GM18870 (cell line): Measurements from ENCODE around the gene FBXO27.
"Not testable (repeated sequence)": the region's sequence is repeated elsewhere in the genome, so short reads cannot be mapped to it uniquely, and the experiment has no call there.

Experiments
- ATAC-seq: cut with Tn5 transposase; IDR thresholded peaks from one replicate; pipeline ENCODE4 v1.9.1; 2021; ENCODE audit warnings: moderate library complexity; ENCODE audit not compliant: unreplicated experiment

Gene FBXO27

DNA sequence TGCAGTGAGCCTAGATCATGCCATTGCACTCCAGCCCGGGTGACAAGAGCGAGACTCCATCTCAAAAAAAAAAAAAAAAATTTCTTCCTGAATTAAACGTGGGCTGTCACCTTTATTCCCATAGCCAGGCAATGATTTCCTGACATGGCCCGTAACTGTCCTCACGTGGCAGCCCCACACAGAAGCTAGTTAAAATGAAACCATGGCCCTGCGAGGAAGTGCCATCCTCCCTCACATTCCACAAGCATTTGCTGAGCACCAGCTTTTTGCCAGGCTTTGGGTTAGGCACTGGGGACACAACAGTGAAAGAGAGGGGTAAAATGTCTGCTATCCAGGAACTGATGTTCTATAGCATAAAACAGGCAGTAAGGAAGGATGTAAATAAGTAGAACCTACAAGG, 13.2 kb upstream of the FBXO27 start:
- ATAC-seq: no peak

DNA sequence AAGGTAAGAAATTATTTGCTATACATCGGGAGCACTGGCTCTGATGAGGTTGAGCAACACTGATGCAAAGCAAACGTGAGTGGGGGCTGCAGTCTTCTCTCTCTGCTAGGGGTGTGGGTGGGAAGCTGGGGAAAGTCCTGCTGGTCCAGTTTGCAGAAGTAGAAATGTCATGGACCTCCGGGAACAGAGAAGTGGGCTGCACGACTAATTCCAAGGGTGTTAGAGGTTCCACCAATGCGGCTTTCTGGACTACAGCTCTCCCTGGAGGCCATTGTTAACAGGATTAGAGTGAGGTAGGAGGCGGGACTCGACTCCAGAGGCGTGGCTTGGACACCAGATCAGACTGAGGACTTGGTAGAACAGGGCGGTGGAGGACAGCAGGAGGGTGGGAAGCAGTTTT, 5.7 kb upstream of the FBXO27 start:
- ATAC-seq: no peak

DNA sequence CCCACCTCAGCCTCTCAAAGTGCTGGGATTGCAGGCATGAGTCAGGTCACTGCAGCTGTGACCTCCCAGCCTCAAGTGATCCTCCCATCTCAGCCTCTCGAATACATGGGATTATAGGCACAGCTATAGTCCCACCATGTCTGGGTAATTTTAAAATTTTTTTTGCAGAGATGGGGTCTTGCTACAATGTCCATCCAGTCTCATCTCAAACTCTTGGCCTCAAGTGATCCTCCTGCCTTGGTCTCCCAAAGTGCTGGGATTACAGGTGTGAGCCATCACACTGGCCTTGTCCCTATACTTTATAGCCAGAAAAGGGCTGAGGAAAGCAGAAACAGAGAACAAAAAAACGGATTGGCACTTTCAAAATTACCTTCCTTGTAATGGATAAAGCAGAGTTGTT, 4.8 kb upstream of the FBXO27 start:
- ATAC-seq: no peak

DNA sequence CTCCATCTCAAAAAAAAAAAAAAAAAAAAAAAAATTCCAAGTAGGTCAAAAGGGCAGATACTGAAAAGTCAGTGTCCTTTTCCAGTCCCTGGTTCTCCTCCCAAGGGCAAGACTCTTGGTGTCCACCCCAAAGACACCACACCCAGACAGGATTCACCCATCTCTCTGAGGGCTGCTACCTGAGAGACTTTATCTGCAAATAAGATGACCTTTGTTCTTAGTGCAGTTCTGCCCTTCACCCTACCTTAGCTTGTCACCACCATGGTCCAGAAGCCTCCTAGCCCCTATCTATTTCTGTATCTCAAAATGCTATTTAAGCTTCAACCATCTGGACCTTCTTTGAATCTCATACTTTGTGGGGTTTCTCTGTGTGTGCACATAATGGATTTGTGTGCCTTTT, 4.2 kb upstream of the FBXO27 start:
- no peak for ATAC-seq

DNA sequence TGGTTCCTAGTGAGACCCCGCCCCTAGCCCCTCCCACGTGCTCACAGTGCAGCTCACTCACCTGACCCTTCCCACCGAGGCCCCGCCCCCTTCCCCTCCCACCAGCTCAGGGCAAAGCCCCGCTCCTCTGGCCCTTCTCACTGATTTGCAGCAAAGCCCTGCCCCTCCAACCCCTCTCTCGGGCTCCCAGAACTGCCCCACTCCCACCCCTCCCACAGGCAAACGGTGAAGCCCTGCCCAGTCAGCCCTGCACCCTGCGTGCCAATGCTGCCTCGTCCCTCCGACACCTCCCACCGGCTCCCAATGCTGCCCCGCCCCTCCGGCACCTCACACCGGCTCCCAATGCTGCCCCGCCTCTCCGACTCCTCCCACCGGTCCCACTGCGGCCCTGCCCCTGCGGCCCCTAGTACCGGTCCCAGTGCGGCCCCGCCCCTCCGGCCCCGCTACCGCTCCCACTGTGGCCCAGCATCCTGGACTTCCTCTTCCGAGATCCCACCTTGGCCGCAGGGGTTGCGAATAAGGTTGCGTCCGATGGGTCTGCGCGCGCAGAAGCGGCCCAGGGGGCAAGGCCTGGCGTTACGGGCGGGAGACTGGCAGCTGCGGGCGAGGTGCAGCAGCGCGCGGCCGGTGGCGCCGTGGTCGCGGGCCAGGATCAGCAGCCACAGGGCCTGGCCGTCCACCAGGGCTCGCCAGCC, 834 bp downstream of the FBXO27 start:
- ATAC-seq: no peak

DNA sequence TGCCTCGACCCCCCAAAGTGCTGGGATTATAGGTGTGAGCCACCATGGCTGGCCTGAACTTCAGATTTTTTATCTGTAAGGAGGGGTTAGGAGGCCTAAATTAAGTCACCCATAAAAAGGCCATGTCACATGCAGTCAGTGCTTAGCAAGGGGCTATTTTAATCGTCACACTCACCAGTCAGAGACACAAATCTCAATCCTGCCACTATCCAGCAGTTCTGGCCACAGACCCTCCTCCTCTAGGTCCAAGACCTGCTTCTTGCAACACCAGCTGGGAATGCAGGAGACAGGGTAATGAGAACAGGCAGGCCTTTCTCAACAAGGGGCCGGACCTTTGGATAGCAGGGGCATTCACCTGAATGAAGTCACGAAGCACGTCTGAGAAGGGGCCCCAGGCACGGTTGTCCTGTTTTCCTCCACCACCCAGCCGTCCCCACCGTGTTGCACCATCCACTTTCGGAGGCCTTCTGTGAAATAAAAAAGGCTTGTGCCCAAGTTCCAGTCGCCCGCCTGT, 1.4 kb downstream of the FBXO27 start:
- ATAC-seq: no peak

DNA sequence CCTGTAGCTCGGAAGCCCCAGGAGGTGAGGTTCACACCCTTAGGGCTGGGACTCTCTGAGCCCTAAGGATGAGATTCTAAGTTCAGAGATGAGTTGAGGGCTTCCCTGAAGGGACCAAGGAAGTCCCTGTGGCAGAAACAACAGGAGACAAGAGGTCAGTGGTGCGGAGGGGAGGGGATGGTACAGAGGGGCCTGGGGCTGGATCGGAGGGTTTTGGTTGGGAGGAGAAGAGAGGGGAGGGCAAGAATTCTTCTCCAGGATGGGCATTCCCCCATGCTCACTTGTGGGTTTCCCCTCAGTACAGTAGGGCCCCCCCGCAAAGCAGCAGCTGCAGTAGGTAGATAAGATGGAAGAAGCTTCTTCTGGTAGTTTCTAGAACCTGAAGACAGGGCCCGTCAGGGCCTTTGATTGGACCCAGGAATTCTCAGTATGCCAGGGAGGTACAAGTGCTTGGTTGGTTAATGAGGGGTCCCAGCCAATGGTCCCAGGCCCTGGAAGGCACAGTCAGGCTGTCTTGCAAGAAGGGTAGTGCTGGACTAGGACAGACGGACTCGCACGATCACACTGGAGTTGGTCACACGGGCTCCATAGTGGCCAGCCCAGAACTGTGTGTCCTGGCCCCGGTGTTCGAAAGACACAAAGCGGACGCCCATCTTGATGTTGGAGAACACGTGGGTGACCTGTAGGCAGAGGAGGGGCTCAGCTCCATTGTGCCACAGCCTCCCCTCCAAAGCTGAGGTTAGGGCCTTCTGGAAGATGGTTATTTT, 7.3 kb downstream of the FBXO27 start:
- no peak for ATAC-seq

DNA sequence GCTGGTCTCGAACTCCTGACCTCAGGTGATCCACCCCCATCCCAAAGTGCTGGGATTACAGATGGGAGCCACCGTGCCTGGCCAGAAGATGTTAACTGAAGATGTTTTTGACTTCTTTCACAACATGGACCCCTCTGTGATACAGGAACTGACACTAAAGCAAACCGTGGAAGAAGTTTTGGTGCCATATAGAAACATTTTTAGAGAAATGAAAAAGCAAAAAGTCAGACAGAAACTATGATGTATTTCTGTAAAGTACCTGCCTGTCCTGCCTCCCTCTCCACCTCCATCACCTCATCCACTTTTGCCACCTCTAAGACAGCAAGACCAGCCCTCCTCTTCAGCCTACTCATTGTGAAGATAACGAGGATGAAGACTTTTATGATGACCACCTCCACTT, 11.3 kb downstream of the FBXO27 start:
- ATAC-seq: no peak

DNA sequence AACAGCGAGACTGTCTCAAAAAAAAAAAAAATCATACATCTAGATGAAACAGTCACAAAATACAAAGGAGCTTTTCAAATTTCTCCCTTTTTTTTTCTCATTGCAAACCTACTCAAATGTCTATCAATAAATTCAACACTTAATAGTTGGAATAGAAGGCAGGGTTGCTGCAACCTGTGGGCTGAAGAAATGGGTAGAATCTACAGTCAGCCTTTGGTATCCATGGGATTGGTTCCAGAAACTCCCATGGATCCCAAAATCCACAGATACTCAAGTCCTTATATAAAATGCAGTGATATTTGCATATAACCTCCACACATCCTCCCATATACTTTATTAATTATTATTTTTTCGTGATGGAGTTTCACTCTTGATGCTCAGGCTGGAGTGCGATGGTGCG, 14.7 kb downstream of the FBXO27 start:
- no peak for ATAC-seq

DNA sequence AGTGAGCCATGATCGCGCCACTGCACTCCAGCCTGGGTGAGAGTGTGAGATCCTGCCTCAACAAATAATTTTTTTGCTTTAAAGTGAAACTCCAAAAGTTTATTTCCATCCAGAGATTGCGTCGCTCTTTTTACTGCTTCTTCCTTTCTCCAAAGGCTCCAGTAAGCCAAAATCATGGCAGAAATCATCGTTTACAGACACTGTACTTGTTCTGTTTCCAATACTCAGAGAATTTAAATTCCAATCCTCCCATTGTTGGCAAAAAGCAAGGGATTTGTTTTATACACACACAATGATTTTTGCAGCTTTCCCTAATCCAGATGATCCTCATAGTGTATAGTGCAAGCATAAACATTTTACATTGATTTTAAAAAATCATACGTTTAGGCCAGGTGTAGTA, 15.3 kb downstream of the FBXO27 start:
- ATAC-seq: no peak

DNA sequence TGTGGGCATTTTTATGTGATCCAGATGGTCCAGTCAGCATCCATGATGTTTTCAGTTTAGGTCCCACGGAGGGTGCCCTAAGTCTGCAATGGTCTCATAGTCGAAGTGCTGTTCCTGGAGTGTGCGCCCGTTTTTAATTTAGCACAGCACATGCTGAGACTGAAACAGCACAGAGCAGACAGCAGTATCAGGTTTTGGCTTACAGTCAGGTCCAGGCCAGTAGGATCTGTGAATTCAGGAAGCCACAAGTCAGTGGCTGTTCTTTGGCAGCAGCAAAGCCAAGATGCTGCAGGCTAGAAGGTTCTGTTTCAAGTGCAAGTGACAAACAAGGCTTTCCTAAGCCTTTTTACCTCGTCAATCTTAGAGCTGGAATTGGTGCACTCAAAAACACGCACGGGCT, 18.3 kb downstream of the FBXO27 start:
- no peak for ATAC-seq

DNA sequence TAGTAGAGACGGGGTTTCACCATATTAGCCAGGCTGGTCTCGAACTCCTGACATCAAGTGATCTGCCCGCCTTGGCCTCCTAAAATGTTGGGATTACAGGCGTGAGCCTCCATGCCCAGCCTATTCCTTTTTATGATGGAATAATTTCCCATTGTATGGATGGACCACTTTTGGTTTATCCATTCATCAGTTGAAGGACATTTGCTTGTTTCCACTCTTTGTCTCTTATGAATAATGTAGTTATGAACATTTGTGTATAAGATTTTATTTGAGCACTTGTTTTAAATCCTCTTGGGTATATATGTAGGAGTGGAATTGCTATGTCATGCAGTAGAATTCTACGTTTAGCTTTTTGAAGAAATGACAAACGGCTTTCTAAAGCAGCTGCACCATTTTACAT, 23.3 kb downstream of the FBXO27 start:
- no peak for ATAC-seq

DNA sequence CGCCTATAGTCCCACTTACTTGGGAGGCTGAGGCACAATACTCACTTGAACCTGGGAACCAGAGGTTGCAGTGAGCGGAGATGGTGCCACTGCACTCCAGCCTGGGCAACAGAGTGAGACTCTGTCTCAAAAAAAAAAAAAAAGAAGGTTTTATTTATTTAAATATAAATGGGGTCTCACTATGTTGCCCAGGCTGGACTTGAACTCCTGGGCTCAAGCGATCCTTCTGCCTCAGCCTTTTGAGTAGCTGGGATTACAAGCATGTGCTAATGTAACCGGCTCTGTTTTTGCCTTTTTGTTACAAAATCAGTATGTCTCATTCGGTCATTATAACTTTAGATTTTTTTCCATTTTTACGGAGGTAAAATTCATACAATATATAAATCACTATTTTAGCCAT, 24.2 kb downstream of the FBXO27 start:
- ATAC-seq: no peak

DNA sequence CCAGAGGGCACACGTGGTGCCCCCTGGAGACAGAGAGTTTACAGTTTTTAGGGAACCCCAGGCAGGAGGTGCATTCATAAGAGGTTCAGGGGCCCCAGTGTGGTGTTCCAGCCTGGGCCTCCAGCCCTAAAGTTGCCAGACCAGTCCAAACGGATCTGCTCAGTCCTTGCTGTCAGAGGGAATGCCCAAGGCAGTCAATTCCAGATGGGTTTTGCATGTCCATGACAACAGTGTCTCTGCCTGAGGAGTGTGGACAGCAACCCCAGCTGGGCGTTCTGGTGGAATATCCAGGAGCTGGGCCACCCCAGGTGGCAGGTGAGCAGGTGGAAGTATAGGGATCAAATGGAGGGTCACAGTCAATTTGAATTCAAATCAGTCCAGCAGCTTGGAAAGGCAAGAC, 25.3 kb downstream of the FBXO27 start:
- no peak for ATAC-seq

DNA sequence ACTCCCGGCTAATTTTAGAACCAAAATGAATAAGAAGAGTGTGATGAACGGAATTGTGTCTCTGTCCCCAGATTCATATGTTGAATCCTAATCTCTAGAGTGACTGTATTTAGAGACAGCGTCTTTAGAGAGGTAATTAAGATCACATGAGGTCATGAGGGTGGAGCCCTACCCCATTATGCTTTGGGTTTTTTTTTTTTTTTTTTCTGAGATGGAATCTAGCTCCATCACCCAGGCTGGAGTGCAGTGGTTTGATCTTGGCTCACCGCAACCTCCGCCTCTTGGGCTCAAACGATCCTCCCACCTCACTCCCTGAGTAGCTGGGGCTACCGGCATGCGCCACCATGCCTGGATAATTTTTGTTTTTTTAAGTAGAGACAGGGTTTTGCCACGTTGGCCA, 27.9 kb downstream of the FBXO27 start:
- ATAC-seq: no peak

DNA sequence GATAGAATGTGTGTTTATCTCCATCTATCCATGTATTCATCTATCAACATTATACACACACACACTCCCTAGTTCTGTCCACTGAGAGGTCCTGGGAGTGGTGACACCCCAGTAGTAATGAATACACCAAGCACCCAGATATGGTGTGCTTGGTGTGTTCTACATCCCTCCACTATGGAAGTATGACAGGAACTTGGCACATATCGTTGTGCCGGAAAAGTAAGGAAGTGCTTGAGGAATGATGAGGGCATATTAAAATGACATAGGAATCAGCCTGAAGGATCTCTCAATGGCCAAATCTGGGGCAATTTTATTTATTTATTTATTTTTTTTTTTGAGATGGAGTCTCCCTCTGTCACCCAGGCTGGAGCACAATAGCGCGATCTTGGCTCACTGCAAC, 28.6 kb downstream of the FBXO27 start:
- ATAC-seq: no peak

DNA sequence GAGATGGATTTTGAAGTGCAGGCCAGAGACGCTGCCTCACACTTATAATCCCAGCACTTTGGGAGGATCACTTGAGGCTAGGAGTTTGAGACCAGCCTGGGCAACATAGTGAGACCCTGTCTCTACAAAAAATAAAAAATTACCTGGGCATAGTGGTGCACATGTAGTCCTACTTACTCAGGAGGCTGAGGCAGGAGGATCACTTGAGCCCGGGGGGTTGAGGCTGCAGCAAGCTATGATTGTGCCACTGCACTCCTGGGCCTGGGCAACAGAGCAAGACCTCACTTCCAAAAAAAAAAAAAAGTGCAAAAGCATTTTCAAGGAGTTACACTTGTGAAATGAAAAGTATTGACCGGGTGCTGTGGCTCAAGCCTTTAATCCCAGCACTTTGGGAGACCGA, 29.2 kb downstream of the FBXO27 start:
- ATAC-seq: no peak

DNA sequence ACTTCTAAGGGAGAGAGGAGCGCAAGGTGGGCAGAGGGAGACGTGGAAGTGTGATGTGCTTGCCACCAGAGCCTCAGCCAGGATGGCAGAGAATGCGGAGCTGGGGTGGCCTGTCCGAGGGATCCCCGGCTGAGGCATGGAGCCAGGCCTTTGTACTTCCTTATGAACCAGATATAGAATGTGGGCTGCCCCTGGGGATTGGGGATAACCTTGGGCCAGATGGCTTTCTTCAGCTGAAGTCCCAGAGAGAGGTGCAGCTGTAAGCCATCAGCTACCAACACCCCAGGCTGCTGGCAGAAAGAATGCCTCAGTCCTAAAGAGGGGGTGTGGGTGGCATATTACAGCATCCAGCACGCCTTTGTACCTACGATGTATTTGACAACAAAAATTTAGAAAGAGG, 31.3 kb downstream of the FBXO27 start:
- no peak for ATAC-seq

DNA sequence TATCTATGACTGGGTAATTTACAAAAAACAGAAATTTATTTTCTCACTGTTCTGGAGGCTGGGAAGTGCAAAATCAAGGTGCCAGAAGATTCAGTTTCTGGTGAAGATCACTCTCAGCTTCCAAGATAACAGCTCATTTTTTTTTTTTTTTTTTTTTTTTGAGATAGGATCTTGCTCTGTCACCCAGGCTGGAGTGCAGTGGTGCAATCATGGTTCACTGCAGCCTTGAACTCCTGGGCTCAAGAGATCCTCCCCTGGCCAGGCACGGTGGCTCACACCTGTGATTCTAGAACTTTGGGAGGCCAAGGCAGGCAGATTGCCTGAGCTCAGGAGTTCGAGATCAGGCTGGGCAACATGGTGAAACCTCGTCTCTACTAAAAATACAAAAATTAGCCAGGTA, 34.8 kb downstream of the FBXO27 start:
- ATAC-seq: not testable (repeated sequence)

DNA sequence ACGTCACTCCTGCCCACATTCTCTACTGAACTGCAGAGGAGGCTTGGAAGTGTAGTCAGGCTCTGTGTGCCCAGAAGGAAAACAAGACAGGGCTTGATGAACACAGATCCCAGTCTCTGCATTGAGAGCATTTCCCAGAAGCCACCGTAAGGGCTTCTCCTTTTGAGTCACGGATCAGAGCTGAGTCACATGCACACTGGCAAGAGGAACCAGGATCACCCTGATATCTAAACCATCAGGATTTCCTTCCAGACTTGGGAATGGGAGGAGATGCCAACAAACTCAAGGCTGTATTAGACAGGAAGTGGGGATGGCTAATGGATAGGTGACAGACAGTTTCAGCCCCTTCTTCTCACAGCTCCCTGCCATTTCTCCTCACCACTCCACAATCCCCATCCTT, 39.1 kb downstream of the FBXO27 start:
- no peak for ATAC-seq

DNA sequence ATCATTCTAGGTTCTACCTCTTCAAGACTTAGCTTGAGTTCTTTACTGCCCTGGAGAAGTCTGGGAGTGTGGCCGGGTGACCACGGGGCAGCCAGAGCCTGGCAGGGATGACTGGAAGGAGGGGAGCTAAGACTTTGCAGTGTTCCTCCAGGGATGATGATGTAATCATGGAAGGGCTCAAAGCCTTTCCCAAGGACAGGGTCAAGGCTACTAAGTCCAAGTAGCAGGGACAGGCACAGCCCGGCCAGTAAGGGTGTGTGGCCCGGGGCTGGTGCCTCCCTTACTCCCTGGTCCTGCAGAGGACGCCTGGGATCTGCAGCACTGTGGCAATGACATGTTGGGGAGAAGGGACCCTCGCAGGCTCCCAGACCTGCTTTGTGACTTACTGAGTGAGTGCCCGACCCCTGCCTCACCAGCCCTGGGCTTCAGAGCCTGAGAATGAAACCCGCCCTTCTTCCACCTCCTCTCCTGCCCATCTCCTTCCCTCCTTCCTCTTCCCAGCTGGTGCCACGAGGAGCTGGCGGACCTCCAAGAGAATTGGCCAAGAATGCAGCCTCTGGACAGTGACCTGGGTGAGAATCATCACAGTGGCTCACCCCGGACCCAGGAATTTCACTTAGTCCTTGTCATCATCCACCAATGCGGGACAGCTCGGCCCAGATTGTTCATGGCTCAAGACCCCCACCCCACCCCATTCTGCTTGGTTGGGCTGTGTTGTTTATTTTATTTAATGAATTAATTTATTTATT, 41.2 kb downstream of the FBXO27 start:
- ATAC-seq: no peak

DNA sequence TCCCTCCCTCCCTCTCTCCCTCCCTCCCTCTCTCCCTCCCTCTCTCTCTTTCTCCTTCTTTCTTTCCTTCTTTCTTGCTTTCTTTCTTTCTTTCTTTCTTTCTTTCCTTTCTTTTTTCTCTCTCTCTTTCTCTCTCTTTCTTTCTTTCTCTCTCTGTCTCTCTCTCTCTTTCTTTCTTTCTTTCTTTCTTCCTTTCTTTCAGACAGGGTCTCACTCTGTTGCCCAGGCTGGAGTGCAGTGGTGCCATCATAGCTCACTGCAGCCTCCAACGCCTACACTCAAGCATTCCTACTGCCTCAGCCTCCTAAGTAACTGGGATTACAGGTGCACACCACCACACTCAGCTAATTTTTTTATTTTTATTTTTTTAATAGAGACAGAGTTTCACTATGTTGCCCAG, 42.7 kb downstream of the FBXO27 start:
- ATAC-seq: not testable (repeated sequence)
